ENCODE measurements around the gene SLC29A4. TPM values are rescaled to one million over a fixed set of nuclear protein-coding genes. Genes with fewer than 3 reads are reported as not detected.
A peak's percentile ranks its signal among the peaks of the same experiment; 100 is the strongest.
"Not testable (repeated sequence)": the region's sequence is repeated elsewhere in the genome, so short reads cannot be mapped to it uniquely, and the experiment has no call there.

The SLC29A4 gene
- total RNA-seq, 2 experiments from 2014 or later, result 1.6 to 3.1 TPM

DNA sequence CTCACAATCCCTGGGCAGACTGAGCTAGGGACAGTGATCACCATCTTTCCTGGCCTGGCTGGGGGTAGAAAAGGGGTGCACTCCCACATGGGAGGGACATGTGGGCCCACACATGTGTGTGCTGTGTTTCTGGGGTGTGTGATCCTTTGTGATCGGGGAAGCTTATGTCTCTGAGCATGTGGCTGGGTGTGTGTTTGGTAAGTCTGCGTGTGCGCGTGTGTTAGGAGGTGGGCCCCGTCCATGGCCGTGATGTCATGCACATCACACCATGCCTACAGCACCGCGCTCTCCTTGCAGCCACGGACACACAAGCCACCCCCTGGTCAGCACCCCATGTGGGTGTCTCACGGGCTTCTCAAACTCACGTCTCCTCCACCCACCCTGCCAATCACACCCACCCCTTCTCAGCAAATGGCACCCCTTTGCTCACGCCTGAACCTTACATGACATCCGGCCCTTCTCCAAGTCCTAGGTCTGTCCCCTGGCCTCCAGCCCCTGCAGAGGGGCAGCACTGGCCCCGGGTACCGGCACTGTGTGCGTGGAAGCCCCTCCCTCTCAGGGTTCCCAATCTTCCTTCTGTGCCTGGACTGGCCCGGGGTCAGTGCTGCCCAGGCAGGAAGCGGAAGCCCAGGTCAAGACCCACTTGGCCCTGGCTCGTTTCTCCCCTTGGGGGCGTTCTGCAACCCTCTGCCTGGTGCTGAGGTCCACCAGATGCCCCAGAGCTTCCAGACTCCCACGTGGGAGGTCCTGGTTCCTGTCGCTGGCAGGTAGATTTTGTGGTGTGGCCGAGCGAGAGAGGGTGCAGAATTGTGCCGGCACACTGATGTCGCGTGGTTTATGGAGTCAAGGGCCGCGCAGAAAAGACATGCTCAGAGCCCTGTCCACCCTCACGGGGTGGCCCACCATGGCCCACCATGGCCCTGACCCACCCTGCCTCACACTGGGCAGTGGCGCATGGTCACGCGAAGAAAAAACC lies 12.6 kb downstream of the SLC29A4 start:
- H3K4me3 Mint-ChIP-seq, result no peak overlapping the region
- peaks cover 13% of the 10 kb centered on the region for H3K4me1 Mint-ChIP-seq

DNA sequence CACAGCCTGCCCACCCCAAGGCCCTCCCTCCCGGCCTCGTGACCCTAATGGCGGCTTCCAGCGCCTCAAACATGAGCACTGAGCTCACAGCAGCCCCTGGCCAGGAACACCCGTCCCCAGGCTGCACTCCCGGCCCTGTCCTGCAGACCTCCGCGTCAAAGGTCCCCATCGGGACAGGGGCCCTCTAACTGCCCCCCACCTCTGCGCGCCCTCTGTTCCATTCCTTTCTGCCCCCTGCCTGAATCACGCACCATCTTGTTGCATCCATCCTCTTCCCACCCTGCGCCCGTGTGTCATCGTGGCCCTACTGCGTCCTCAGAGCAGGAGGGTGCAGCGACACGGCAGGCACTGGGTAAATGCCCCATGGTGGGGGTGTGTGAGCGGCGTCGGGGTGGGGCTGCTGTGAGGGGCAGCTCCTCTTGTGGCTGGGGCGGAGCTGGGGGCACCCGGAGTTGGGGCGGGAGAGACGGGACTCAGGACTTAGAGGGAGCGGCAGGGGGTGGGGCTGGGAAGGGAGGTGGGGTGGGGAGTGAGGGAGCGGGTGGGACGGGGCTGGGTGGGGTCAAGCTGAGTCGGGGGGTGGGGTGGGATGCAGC lies 13.4 kb downstream of the SLC29A4 start:
- no peak for DNase-seq
- H3K9me3 Mint-ChIP-seq, result no peaks in the 10 kb centered on the region
- H3K4me3 Mint-ChIP-seq, result peak overlapping the region; percentile 42
- H3K4me1 Mint-ChIP-seq, result peaks cover 13% of the 10 kb centered on the region
- no peak for ATAC-seq (ENCODE audit: low read depth)
- POLR2A ChIA-PET, result no interaction called here
- H3K27me3 Mint-ChIP-seq, result peaks cover 12% of the 10 kb centered on the region
- peak overlapping the region; percentile 54 for H3K27ac Mint-ChIP-seq
- H3K36me3 Mint-ChIP-seq, result no peaks in the 10 kb centered on the region

More for the DNA sequence above, 12.6 kb downstream of the SLC29A4 start:
- ATAC-seq (ENCODE audit: low read depth), result no peak
- no peak overlapping the region for H3K27ac Mint-ChIP-seq
- H3K27me3 Mint-ChIP-seq, result peaks cover 12% of the 10 kb centered on the region
- no peak for DNase-seq
- no peaks in the 10 kb centered on the region for H3K9me3 Mint-ChIP-seq
- POLR2A ChIA-PET, result no interaction called here
- H3K36me3 Mint-ChIP-seq, result no peaks in the 10 kb centered on the region

DNA sequence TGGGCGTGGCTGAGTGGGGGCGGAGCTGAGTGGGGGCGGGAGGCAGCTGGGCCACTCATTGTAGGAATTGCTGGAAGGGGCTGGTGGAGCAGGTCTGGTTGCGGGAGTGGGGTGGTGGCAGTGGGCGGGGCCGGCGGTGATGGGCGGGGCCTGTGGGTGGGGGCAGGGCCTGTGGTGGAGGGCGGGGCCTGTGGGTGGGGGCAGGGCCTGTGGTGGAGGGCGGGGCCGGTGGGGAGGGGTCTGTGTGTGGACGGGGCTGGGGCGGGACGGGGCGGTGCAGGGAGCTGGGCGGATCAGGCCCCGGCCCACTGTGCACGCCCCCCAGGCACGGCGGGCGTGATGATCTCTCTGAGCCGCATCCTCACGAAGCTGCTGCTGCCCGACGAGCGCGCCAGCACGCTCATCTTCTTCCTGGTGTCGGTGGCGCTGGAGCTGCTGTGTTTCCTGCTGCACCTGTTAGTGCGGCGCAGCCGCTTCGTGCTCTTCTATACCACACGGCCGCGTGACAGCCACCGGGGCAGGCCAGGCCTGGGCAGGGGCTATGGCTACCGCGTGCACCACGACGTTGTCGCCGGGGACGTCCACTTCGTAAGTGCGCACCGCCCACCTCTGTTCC lies 14.0 kb downstream of the SLC29A4 start:
- H3K27me3 Mint-ChIP-seq, result peaks cover 12% of the 10 kb centered on the region
- H3K4me3 Mint-ChIP-seq, result peak overlapping the region; percentile 82
- no peaks in the 10 kb centered on the region for H3K36me3 Mint-ChIP-seq
- ATAC-seq (ENCODE audit: low read depth) (peak; percentile 90), DNase-seq (peak; percentile 78)
- peaks cover 13% of the 10 kb centered on the region for H3K4me1 Mint-ChIP-seq
- POLR2A ChIA-PET, result no interaction called here
- no peaks in the 10 kb centered on the region for H3K9me3 Mint-ChIP-seq
- peak overlapping the region; percentile 59 for H3K27ac Mint-ChIP-seq

DNA sequence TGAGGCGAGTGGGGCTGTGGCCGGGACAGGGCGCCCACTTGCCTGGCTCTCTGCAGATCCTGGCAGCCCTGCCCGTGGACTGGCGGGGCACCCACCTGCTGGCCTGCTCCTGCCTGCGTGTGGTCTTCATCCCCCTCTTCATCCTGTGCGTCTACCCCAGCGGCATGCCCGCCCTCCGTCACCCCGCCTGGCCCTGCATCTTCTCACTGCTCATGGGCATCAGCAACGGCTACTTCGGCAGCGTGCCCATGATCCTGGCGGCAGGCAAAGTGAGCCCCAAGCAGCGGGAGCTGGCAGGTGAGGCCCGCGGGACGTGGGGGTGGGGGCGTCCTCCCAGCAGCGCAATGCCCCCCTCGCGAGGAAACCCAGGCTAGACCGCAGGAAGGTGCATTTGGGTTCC lies 17.6 kb downstream of the SLC29A4 start:
- no peak for ATAC-seq (ENCODE audit: low read depth)
- no peak overlapping the region for H3K27ac Mint-ChIP-seq

DNA sequence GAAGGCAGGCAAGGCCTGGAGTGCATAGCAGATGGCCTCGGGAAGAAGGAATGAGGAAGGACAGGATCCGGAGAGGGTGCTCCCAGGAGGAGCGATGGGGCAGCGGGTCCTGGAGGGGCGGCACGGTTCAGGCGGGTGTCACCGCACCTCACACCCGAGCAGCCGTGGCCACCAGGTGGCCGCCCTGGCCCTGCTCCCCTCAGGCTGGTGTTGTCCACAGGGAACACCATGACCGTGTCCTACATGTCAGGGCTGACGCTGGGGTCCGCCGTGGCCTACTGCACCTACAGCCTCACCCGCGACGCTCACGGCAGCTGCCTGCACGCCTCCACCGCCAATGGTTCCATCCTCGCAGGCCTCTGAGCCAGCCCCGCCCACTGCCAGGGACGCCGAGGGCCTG lies 19.8 kb downstream of the SLC29A4 start:
- POLR2A ChIA-PET, result no interaction called here
- no peak overlapping the region for H3K4me3 Mint-ChIP-seq
- H3K27me3 Mint-ChIP-seq, result no peaks in the 10 kb centered on the region
- peaks cover 3% of the 10 kb centered on the region for H3K36me3 Mint-ChIP-seq
- DNase-seq, result no peak
- H3K27ac Mint-ChIP-seq, result no peak overlapping the region
- H3K4me1 Mint-ChIP-seq, result peaks cover 3% of the 10 kb centered on the region
- no peaks in the 10 kb centered on the region for H3K9me3 Mint-ChIP-seq
- no peak for ATAC-seq (ENCODE audit: low read depth)

More for the DNA sequence above, 17.6 kb downstream of the SLC29A4 start:
- DNase-seq, result no peak
- no peaks in the 10 kb centered on the region for H3K36me3 Mint-ChIP-seq
- H3K27me3 Mint-ChIP-seq, result peaks cover 6% of the 10 kb centered on the region
- no peak overlapping the region for H3K4me3 Mint-ChIP-seq
- POLR2A ChIA-PET, result no interaction called here
- peaks cover 13% of the 10 kb centered on the region for H3K4me1 Mint-ChIP-seq
- H3K9me3 Mint-ChIP-seq, result no peaks in the 10 kb centered on the region

DNA sequence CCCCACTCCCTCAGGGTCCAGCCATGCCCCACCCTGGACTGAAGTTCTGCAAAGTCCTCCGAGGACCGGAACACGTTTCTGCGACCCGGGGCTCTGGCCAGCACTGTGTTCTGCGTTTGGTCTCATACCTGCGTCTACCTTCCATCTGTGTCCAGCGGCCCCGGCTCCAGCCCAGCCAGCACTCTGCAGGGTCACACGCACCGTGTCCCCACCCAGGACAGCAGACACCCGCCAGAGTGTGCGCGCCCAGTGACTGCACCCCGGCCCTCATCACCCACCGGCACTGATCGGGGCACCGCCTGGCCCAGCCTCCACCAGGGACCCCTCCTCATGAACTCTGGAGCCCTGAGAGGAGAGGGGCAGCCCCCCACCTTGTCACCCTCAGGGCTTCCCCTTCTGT lies 20.3 kb downstream of the SLC29A4 start:
- no peaks in the 10 kb centered on the region for H3K9me3 Mint-ChIP-seq

DNA sequence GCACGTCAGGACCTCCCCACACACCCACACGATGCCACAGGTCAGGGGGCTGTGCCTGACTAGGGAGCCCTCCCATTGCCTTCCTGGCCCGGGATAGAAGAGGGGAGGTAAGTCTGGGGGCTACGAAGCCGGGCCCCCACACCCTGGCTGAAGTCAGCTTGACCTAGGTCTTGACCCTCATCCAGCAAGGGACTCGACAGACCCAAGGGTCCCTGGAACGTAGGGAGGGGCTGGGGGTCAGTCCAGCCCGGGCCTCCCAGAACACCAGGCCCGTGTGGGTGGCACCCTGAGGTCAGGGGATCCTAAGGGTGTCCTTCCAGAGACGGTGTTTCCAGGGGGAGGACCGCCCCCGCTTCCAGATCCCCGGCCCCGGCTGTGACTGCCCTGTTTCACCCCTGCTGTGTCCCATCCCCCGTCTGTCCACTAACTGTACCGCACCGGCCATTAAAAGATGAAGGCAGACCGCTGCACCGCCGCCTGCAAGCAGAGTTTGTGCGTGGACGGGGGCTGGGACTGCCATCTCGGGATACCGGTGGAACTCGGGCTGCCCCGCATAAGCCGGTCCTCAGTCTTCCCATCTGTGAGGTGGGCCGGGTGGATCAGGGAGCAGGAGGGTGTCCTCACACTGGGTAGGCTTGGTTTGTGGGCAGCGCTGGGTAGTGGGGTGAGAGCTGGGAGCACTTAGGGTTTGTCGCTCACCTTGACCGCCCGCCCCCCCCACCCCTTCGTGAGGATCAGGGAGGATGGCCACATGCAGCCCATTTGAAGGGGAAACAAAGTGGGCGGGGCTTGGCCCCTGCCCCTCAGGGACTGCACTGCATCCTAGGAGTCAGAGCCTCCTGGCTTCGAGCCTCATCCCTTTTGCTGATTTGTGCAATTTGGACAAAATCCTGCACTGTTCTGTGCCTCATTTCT lies 21.1 kb downstream of the SLC29A4 start:
- no peaks in the 10 kb centered on the region for H3K27me3 Mint-ChIP-seq

More for the DNA sequence above, 20.3 kb downstream of the SLC29A4 start:
- peaks cover 3% of the 10 kb centered on the region for H3K36me3 Mint-ChIP-seq
- ATAC-seq (ENCODE audit: low read depth) (no peak), DNase-seq (no peak)
- no peaks in the 10 kb centered on the region for H3K27me3 Mint-ChIP-seq
- no peak overlapping the region for H3K4me3 Mint-ChIP-seq
- POLR2A ChIA-PET, result no interaction called here
- H3K4me1 Mint-ChIP-seq, result peaks cover 2% of the 10 kb centered on the region
- no peak overlapping the region for H3K27ac Mint-ChIP-seq

DNA sequence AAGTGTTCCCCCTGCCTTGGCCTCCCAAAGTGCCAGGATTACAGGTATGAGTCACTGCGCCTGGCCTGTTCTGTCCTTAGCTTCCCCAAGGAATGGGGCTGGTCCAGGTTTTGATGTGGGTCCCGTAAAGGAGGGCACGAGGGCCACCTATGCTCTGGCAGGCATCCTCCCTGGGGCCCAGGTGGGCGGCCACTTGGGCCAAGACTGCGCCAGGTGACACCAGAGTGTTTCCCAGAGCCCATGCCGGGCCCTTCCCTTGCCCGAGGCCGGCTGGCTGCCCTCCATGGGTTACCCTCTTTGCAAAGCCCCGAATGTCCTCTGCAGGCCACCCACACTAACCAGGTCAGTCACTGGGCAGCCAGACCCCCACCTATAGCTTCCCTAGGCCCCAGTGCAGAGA lies 22.3 kb downstream of the SLC29A4 start:
- H3K36me3 Mint-ChIP-seq; ATAC-seq (ENCODE audit: low read depth); H3K9me3 Mint-ChIP-seq; DNase-seq; POLR2A ChIA-PET; H3K27me3 Mint-ChIP-seq; H3K4me1 Mint-ChIP-seq; H3K4me3 Mint-ChIP-seq; H3K27ac Mint-ChIP-seq: not testable (repeated sequence)

More for the DNA sequence above, 21.1 kb downstream of the SLC29A4 start:
- Mint-ChIP-seq H3K4me1 (no peaks in the 10 kb centered on the region), H3K9me3 (no peaks in the 10 kb centered on the region), H3K27ac (no peak overlapping the region), H3K4me3 (no peak overlapping the region), H3K36me3 (peaks cover 5% of the 10 kb centered on the region)
- DNase-seq (no peak), ATAC-seq (ENCODE audit: low read depth) (no peak)
- POLR2A ChIA-PET, result no interaction called here

DNA sequence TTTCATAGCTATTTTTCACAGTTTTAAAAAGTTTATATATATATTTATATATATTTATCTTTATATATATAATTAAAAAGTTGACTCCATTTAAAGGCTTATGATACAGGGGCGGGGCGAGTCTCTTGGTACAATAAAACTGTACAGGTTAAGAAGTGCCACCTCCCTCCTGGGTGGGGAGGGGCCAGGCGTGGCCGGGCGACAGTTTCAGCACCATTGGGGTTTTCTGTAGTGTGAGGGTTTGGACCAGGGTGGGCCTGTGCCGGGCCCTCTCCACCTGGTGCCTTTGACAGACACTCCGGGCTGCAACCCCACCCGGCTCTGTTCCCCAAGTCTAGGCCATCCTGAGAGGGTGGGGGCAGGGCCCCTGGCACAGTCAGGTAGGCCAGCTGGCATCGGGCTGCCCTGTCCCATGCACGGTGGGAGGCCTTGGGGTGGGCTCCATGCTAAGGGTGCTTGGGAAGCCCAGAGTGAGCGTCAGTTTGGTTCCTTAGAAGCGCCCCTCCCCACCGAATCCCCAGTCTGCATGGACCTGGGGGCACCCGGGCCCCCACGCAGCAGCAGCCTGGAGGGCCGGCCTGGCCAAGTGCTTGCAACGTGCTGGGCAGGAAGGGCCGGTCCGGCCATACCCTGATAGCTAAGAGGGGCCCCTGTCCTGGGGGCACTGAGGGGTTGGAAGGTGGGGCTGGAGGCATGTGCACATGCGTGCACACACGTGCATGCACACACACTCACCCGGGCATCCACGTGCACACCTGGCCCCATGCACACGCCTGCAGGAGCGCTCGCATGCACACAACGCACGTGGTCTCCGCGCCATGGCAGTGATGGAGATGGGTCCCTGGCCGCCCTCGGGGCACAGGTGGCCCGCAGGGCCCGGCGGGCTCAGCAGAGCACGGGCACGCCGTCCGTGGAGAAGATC lies 24.7 kb downstream of the SLC29A4 start:
- peaks cover 10% of the 10 kb centered on the region for H3K36me3 Mint-ChIP-seq
- H3K9me3 Mint-ChIP-seq; H3K27ac Mint-ChIP-seq; H3K4me3 Mint-ChIP-seq; H3K27me3 Mint-ChIP-seq; POLR2A ChIA-PET; DNase-seq; H3K4me1 Mint-ChIP-seq; ATAC-seq (ENCODE audit: low read depth): not testable (repeated sequence)

DNA sequence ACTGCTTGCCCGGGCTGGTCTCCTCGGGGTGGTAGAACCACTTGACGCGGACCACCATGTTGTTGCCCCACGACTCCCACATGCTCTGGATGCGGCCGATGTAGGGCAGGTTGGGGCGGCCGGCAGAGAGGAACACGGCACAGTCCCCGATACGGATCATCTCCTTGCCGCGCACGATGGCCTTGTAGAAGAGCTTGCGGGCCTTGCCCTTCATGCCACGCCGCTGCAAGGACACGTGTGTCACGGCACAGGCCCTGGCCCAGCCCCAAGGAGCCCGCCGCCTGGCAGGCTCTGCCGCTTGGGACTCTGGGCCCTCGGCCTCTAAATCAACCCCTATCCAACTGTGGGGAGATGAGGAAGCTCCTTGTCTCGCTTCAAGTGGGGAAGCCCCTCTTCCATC lies 26.4 kb downstream of the SLC29A4 start:
- POLR2A ChIA-PET, result no interaction called here

DNA sequence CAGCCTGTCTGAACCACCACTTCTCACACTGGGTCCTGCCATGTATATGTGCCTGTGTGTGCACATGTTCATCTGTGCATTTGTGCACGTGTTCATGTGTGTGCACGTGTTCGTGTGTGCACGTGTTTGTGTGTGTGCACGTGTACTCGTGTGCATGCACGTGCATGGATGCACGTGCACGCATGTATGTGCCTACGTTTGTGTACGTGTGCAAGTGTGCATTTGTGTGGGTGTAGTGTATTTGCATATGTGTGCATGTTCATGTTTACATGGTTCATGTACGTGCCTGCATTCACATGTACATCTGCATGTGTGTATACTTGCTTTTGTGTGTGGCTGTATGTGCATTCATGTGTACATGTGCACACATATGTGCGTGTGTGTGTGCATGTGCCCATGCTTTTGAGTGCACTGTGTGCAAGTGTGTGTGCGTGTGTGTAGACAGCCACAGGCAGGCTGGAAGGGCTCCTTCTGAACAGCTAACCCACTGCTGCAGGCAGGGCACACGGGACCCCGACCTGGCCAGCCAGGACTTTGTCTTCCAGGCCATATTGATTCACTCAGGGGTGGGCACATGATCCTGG lies 28.2 kb downstream of the SLC29A4 start:
- ATAC-seq (ENCODE audit: low read depth) (no peak), DNase-seq (no peak)
- POLR2A ChIA-PET, result no interaction called here
- H3K27me3 Mint-ChIP-seq, result no peaks in the 10 kb centered on the region
- no peak overlapping the region for H3K4me3 Mint-ChIP-seq
- H3K4me1 Mint-ChIP-seq, result no peaks in the 10 kb centered on the region
- no peaks in the 10 kb centered on the region for H3K9me3 Mint-ChIP-seq
- H3K36me3 Mint-ChIP-seq, result peaks cover 13% of the 10 kb centered on the region
- H3K27ac Mint-ChIP-seq, result no peak overlapping the region

More for the DNA sequence above, 26.4 kb downstream of the SLC29A4 start:
- no peak overlapping the region for H3K27ac Mint-ChIP-seq
- H3K4me1 Mint-ChIP-seq, result no peaks in the 10 kb centered on the region
- no peak for DNase-seq
- no peak for ATAC-seq (ENCODE audit: low read depth)
- H3K36me3 Mint-ChIP-seq, result peaks cover 10% of the 10 kb centered on the region
- H3K4me3 Mint-ChIP-seq, result no peak overlapping the region
- no peaks in the 10 kb centered on the region for H3K9me3 Mint-ChIP-seq
- H3K27me3 Mint-ChIP-seq, result no peaks in the 10 kb centered on the region
